ENCODE data around the gene TIAL1.
"Not testable (repeated sequence)": the region's sequence is repeated elsewhere in the genome, so short reads cannot be mapped to it uniquely, and the experiment has no call there.

The TIAL1 gene

GRCh38 chr10:119613741-119614140, 17.0 kb upstream of the TIAL1 start:
- DNase-seq: no peak

- no peak for DNase-seq
Observed at GRCh38 chr10:119611433-119611832, 14.7 kb upstream of the TIAL1 start.

DNA sequence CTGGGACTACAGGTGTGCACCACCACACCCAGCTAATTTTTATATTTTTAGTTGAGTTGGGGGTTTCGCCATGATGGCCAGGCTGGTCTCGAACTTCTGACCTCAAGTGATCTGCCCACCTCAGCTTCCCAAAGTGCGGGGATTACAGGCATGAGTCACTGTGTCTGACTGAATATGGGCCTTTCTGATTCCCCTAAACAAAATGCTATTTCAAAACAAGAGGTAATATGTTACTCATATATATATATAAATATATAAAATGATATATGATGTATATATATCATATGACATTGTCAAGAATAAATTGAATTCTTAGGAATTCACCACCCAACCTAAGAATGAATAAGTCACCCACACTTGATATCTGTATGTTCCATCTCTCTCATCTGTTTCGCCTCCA, 12.8 kb upstream of the TIAL1 start:
- DNase-seq: no peak

- DNase-seq: no peak
Observed at GRCh38 chr10:119608316-119609155, 11.8 kb upstream of the TIAL1 start.

- DNase-seq: no peak
Observed at GRCh38 chr10:119604468-119604867, 7.7 kb upstream of the TIAL1 start.

DNA sequence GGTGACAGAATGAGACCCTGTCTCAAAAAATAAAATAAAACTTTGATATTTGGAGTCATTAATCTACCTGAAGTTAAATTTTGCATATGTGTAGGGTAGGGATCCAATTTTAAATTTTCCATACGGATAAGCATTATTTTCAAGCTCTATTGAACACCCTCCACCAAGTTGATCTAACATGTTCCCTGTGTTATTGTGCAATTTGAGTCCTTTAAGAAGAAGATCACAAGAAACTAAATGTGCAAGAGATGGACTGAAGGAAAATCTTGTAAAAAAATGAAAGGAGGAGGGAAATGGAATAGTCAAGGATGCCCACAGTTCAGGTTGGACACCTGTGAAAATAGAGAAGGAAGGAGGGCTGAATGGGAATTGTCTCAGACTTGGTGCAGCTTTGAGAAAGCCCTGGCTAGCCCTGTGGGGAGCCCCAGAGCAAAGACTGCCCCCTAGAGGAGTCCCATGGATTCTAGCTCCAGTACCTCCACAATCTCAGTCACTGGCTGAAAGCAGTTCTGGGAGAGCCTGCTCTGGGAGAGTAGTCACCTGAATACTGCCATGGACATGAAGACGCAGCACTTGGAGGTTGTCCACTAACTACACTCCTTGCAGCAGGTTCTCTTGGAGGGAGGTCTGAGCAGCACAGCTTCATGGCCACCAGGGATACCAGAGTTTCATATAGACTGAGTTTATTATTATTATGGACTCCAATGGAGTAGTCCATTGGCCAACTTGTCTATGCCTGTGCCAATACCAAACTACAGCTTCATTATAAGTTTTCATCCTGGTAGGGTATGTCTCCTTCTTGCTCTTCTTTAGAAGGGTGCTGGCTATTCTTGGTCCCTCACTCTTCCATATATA, 5.7 kb upstream of the TIAL1 start:
- DNase-seq: peak; percentile 35

DNA sequence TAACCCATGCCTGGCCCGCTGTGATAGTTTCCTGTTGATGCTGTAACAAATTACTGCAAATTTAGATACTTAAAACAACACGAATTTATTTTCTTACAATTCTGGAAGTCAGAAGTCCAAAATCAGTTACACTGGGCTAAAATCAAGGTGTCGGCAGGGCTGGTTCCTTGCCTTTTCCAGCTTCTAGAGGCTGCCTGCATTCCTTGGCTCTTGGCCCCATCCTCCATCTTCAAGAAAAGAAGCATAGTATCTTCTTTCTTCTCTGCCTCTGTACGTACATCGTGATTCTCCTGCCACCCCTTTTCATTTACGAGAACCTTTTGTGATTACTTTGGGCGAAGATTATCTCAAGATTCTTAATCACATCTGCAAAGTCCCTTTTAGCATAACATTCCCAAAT, 1.6 kb upstream of the TIAL1 start:
- DNase-seq: no peak

DNA sequence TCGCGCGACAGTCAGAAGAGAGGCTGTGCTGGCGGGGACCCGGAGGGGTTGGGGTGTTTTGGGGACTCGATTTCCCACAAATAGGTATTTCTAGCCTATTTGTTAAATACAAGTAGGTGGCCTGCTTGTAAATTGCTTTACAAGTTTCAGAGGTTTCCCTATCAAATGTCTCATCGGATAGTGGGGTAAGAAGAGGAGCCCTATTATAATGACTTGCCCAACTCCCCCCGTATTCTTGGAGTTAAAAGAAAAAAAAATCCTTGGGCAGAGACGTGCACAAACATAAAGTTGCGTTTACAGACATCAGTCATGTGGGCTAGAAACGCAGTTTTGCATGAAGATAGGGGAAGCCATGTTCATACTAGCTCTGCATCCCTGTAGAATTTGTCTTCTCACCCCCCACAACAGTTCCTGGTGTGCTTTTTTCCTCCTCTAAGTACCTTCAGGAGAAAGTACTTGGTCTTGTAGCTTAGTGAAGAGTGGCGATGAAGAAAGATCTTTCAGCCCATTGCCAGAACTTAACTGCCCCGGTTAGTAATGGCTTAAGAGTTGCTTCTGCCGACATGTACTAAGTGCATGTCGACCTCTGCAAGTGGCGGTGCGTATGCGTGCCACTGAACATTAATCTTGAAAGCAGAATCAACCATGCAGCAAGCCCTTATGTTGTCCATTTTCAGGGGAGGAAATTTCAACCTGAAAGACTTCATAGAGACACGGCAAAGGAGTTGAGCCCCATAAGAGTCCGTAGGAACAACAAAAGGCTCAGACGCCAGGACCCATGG, 832 bp upstream of the TIAL1 start:
- no peak for DNase-seq

DNA sequence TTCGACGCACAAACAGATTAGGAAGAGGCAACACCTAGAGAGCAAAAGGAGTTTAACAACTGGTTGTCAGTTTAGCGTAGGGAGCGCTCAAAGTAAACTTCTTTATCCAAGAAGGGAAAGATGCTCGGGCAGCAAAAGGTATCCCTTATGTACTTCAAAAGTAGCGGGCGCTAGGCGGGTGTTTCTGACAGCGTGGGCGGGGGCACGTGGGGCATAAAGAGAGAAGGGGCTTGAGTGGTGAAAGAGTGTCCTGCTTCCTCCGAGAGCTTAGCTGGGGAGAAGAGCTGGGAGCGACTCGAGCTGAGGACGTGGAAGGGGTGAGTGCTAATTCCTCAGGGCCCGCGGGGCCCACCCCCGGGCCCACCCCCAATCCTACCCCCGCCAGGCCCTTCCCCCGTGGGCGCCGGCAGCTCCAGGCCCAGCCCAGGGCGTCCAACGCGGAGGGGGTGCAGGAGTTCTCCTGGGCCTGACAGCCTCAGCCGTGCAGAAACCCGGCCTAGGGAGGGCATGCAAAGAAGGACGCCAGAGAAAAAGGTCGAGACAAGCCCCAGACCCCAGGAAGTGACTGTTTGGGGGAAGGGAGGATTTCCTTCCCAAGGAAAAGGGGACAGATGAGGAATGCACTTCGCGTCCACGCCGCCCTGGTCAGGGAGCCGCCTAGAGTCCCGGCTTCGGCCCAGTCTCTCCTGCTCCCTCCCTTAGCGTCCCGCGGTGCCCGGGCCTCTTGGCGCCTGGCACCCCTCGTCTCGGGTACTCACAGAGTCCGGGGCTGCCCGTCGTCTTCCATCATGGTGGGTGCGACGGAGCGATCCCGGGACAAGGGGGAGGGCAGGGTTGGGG, 868 bp downstream of the TIAL1 start:
- DNase-seq: peak; percentile 19

GRCh38 chr10:119595134-119595675, 1.6 kb downstream of the TIAL1 start:
- peak; percentile 61 for DNase-seq

- DNase-seq: no peak
Observed at GRCh38 chr10:119588071-119588470, 8.7 kb downstream of the TIAL1 start.

GRCh38 chr10:119578355-119578754, 18.4 kb downstream of the TIAL1 start:
- DNase-seq: no peak

- DNase-seq: no peak
Observed at GRCh38 chr10:119575991-119576390, 20.8 kb downstream of the TIAL1 start.

DNA sequence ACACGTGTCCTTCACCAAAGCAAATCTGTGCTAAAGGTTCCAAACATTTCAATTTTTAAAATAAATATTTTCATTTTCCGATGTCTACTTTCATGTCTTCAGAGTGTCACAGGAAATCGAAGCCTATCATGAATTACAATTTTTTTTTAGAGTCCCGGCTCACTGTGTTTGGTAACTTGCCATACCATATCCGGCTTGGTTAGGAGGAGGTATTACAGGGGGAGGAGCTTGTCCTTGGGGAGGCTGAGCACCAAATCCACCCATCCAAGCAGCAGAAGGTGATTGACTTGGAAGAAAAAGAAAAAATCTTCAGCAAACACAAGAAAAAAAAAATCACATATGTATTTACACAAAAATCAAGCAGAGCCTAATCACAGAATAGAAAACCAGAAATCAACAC, 21.3 kb downstream of the TIAL1 start:
- DNase-seq: no peak

- DNase-seq: no peak
Observed at GRCh38 chr10:119567978-119568377, 28.8 kb downstream of the TIAL1 start.

DNA sequence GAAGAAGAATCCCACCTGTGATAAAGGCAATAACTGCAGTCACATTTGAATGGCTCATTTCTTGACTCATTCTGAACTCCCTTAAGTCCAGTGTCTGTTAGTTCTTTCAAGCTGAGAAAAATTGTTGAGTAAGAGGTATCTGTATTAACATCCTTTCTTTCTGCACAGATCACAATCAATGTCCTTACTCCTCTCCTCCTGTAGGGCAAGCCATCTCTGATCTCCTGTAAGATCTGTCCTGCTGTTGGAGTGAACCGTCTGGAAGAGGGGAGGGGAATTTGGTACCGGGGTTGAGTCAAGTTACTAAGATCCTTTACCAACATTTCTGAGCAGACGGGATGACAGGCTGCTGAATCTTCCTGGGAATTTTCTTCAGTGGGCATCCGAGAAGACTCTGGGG, 34.7 kb downstream of the TIAL1 start:
- no peak for DNase-seq

GRCh38 chr10:119559511-119559910, 37.3 kb downstream of the TIAL1 start:
- DNase-seq: not testable (repeated sequence)

GRCh38 chr10:119556081-119556480, 40.7 kb downstream of the TIAL1 start:
- not testable (repeated sequence) for DNase-seq

- no peak for DNase-seq
Observed at GRCh38 chr10:119555178-119555784, 41.5 kb downstream of the TIAL1 start.

- DNase-seq: no peak
Observed at GRCh38 chr10:119550827-119551226, 45.9 kb downstream of the TIAL1 start.

- DNase-seq: no peak
Observed at GRCh38 chr10:119549247-119549999, 47.3 kb downstream of the TIAL1 start.

Data from HCEC 1CT (cell line).